H7 (cell line): ENCODE data around the gene ELFN1. TPM values are rescaled to one million over a fixed set of nuclear protein-coding genes. Genes with fewer than 3 reads are reported as not detected.
A peak's percentile ranks its signal among the peaks of the same experiment; 100 is the strongest.

ENCODE experiments used
- DNase-seq: peaks from one replicate; pipeline ENCODE4 v3.0.0; 2012
- H3K27me3 ChIP-seq: 2 replicates; pipeline ENCODE4 v1.6.0; 2011; ENCODE audit warnings: mild to moderate bottlenecking, low read length; ENCODE audit not compliant: control insufficient read depth, insufficient read depth
- H3K36me3 ChIP-seq: replicated peaks from 2 replicates; pipeline ENCODE4 v1.5.1; 2011; ENCODE audit warnings: low read length; ENCODE audit not compliant: control insufficient read depth, insufficient read depth
- H3K4me3 ChIP-seq: 2 replicates; pipeline ENCODE4 v1.5.1; 2011; ENCODE audit warnings: low read depth, mild to moderate bottlenecking, control low read depth, low read length, moderate library complexity; ENCODE audit not compliant: insufficient read depth
- total RNA-seq: library from RNA; depleted of rRNA; stranded (reverse); fragments of >200 nt; shearing (Covaris generic); gene quantifications from 2 replicates; pipeline ENCODE4 v1.2.3, GENCODE V29; 2014

ELFN1 gene
- total RNA-seq, 1 experiment from 2014 or later: 16.0 TPM

GRCh38 chr7:1647961-1648672, 22.0 kb upstream of the ELFN1 start:
- H3K4me3 ChIP-seq: no peak overlapping the region
- DNase-seq: peak; percentile 80
- no peaks in the 10 kb centered on the region for H3K36me3 ChIP-seq
- H3K27me3 ChIP-seq: no peaks in the 10 kb centered on the region

GRCh38 chr7:1649751-1650326, 20.2 kb upstream of the ELFN1 start:
- no peaks in the 10 kb centered on the region for H3K27me3 ChIP-seq
- H3K36me3 ChIP-seq: no peaks in the 10 kb centered on the region
- peak; percentile 23 for DNase-seq
- no peak overlapping the region for H3K4me3 ChIP-seq

- Histone ChIP-seq H3K4me3 (no peak overlapping the region), H3K27me3 (no peaks in the 10 kb centered on the region), H3K36me3 (no peaks in the 10 kb centered on the region)
- peak; percentile 76 for DNase-seq
Observed at GRCh38 chr7:1650363-1651030, 19.6 kb upstream of the ELFN1 start.

GRCh38 chr7:1651031-1651446, 19.0 kb upstream of the ELFN1 start:
- peak; percentile 71 for DNase-seq
- no peak overlapping the region for H3K4me3 ChIP-seq
- no peaks in the 10 kb centered on the region for H3K27me3 ChIP-seq
- H3K36me3 ChIP-seq: no peaks in the 10 kb centered on the region

GRCh38 chr7:1651891-1652290, 18.2 kb upstream of the ELFN1 start:
- Histone ChIP-seq H3K4me3 (no peak overlapping the region), H3K36me3 (no peaks in the 10 kb centered on the region), H3K27me3 (no peaks in the 10 kb centered on the region)
- DNase-seq: peak; percentile 68

- no peak for DNase-seq
- no peaks in the 10 kb centered on the region for H3K36me3 ChIP-seq
- no peak overlapping the region for H3K4me3 ChIP-seq
- no peaks in the 10 kb centered on the region for H3K27me3 ChIP-seq
Observed at GRCh38 chr7:1653500-1653899, 16.6 kb upstream of the ELFN1 start.

GRCh38 chr7:1654111-1654510, 16.0 kb upstream of the ELFN1 start:
- Histone ChIP-seq H3K4me3 (no peak overlapping the region), H3K27me3 (no peaks in the 10 kb centered on the region), H3K36me3 (no peaks in the 10 kb centered on the region)
- no peak for DNase-seq

GRCh38 chr7:1654738-1655475, 15.2 kb upstream of the ELFN1 start:
- Histone ChIP-seq H3K4me3 (no peak overlapping the region), H3K36me3 (no peaks in the 10 kb centered on the region), H3K27me3 (no peaks in the 10 kb centered on the region)
- DNase-seq: peak; percentile 47

GRCh38 chr7:1659696-1660095, 10.4 kb upstream of the ELFN1 start:
- DNase-seq: no peak
- Histone ChIP-seq H3K27me3 (peaks cover 20% of the 10 kb centered on the region), H3K4me3 (no peak overlapping the region), H3K36me3 (no peaks in the 10 kb centered on the region)

- Histone ChIP-seq H3K4me3 (no peak overlapping the region), H3K27me3 (peaks cover 31% of the 10 kb centered on the region), H3K36me3 (no peaks in the 10 kb centered on the region)
- no peak for DNase-seq
Observed at GRCh38 chr7:1661461-1661860, 8.6 kb upstream of the ELFN1 start.

- DNase-seq: peak; percentile 43
- H3K27me3 ChIP-seq: peaks cover 37% of the 10 kb centered on the region
- H3K4me3 ChIP-seq: no peak overlapping the region
- H3K36me3 ChIP-seq: no peaks in the 10 kb centered on the region
Observed at GRCh38 chr7:1662101-1662500, 8.0 kb upstream of the ELFN1 start.

- Histone ChIP-seq H3K27me3 (peaks cover 44% of the 10 kb centered on the region), H3K4me3 (no peak overlapping the region), H3K36me3 (no peaks in the 10 kb centered on the region)
- DNase-seq: peak; percentile 51
Observed at GRCh38 chr7:1662767-1663166, 7.3 kb upstream of the ELFN1 start.

- H3K4me3 ChIP-seq: no peak overlapping the region
- peak; percentile 64 for DNase-seq
- H3K27me3 ChIP-seq: peaks cover 48% of the 10 kb centered on the region
- no peaks in the 10 kb centered on the region for H3K36me3 ChIP-seq
Observed at GRCh38 chr7:1663223-1663622, 6.9 kb upstream of the ELFN1 start.

GRCh38 chr7:1663857-1664651, 6.0 kb upstream of the ELFN1 start:
- H3K36me3 ChIP-seq: no peaks in the 10 kb centered on the region
- peaks cover 57% of the 10 kb centered on the region for H3K27me3 ChIP-seq
- DNase-seq: peak; percentile 92
- peak overlapping the region; percentile 57 for H3K4me3 ChIP-seq
